OCI-LY7 (cell line): ENCODE results near the gene NUDT9.

Experiments used
- EZH2phosphoT487 ChIP-seq: fragments of 200-600 bp; sonication (generic); IDR thresholded peaks from 2 replicates; pipeline ENCODE4 v1.6.1; 2018; ENCODE audit warnings: low read depth, borderline replicate concordance, mild to moderate bottlenecking, mixed run types, antibody characterized with exemption, low read length, moderate library complexity, mixed read lengths
- TF ChIP-seq, protein P1 (sequence below): fragments of 200-600 bp; sonication (generic); conservative IDR thresholded peaks from 2 replicates; pipeline ENCODE4 v1.5.1; 2014; ENCODE audit warnings: mild to moderate bottlenecking, antibody characterized with exemption, low read length, moderate library complexity, mixed read lengths

DNA sequence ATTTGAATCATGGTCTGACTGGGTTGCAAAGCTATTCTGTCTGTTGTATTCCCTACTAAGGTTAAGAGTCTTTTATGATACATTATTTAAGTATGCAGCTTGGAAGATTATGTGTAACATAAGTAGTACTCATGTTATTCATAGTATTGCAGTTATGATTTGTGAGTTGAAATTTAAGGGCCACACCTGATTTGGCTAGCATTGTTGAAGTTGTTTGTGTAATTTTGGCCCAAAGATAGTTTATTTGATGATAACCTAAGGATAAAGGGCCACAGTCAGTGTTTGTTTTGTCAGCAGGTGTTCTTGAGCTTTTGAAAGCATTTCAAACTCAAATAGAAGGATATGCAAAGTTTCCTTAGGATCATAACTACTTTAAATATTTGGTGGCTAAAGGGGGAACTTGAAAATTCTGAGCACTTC lies 38.9 kb downstream of the NUDT9 start:
- TF ChIP-seq, protein P1, sequence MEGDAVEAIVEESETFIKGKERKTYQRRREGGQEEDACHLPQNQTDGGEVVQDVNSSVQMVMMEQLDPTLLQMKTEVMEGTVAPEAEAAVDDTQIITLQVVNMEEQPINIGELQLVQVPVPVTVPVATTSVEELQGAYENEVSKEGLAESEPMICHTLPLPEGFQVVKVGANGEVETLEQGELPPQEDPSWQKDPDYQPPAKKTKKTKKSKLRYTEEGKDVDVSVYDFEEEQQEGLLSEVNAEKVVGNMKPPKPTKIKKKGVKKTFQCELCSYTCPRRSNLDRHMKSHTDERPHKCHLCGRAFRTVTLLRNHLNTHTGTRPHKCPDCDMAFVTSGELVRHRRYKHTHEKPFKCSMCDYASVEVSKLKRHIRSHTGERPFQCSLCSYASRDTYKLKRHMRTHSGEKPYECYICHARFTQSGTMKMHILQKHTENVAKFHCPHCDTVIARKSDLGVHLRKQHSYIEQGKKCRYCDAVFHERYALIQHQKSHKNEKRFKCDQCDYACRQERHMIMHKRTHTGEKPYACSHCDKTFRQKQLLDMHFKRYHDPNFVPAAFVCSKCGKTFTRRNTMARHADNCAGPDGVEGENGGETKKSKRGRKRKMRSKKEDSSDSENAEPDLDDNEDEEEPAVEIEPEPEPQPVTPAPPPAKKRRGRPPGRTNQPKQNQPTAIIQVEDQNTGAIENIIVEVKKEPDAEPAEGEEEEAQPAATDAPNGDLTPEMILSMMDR, result no peak
- TF ChIP-seq EZH2phosphoT487, result no peak
